PFSK-1 (cell line): ENCODE results near the gene BSDC1.

ENCODE experiments used
- POLR2AphosphoS5 ChIP-seq: IDR thresholded peaks from 2 replicates; pipeline ENCODE4 v1.6.1; 2012; ENCODE audit warnings: low read depth, mild to moderate bottlenecking, control low read depth, low read length, moderate library complexity
- SIN3A ChIP-seq: IDR thresholded peaks from 2 replicates; pipeline ENCODE4 v1.6.1; 2012; ENCODE audit warnings: mild to moderate bottlenecking, low read length, moderate library complexity, borderline replicate concordance; ENCODE audit not compliant: insufficient read depth
- TAF1 ChIP-seq: IDR thresholded peaks from 2 replicates; pipeline ENCODE4 v1.6.1; 2012; ENCODE audit warnings: low read length, control low read depth, borderline replicate concordance; ENCODE audit not compliant: insufficient read depth
- TF ChIP-seq, protein P1 (sequence below), 2 experiments: IDR thresholded peaks; 2 replicates each; pipeline versions ENCODE4 v1.6.1 to v1.8.0; 2011 to 2012; ENCODE audit warnings: low read depth in 2 of 2, low read length in 2 of 2, control low read depth in 1 of 2, inconsistent platforms in 1 of 2, mild to moderate bottlenecking in 1 of 2, moderate library complexity in 1 of 2; ENCODE audit not compliant: insufficient read depth in 1 of 2

DNA sequence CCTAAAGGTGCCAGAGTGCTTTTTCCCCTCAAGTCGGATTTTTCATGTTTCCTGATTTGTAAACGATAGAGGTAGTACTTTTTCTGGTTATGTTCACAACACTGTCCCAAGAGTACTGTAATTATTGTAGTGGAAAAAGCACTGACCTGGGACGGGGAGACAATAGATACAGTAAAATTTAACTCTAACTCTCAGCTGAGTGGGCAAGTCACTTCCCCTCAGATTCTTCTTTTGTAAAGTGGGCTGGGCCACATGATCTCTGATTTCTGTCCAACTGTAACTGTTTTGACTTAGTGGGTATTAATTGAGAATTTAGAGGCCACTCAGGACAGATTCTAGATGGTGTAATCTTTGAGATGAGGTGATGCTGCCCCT is 77.4 kb downstream of the BSDC1 start:
- no peak for TF ChIP-seq POLR2AphosphoS5
- TF ChIP-seq, protein P1, sequence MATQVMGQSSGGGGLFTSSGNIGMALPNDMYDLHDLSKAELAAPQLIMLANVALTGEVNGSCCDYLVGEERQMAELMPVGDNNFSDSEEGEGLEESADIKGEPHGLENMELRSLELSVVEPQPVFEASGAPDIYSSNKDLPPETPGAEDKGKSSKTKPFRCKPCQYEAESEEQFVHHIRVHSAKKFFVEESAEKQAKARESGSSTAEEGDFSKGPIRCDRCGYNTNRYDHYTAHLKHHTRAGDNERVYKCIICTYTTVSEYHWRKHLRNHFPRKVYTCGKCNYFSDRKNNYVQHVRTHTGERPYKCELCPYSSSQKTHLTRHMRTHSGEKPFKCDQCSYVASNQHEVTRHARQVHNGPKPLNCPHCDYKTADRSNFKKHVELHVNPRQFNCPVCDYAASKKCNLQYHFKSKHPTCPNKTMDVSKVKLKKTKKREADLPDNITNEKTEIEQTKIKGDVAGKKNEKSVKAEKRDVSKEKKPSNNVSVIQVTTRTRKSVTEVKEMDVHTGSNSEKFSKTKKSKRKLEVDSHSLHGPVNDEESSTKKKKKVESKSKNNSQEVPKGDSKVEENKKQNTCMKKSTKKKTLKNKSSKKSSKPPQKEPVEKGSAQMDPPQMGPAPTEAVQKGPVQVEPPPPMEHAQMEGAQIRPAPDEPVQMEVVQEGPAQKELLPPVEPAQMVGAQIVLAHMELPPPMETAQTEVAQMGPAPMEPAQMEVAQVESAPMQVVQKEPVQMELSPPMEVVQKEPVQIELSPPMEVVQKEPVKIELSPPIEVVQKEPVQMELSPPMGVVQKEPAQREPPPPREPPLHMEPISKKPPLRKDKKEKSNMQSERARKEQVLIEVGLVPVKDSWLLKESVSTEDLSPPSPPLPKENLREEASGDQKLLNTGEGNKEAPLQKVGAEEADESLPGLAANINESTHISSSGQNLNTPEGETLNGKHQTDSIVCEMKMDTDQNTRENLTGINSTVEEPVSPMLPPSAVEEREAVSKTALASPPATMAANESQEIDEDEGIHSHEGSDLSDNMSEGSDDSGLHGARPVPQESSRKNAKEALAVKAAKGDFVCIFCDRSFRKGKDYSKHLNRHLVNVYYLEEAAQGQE (IDR thresholded peaks at IDR 0.05; ENCODE audit: insufficient read depth in 1 of 2, low read depth in 2 of 2, low read length in 2 of 2): no peak
- TF ChIP-seq TAF1: no peak
- no peak for TF ChIP-seq SIN3A
